ENCODE measurements around the gene HTRA1.

GRCh38 chr10:122494833-122495232 is 33.5 kb downstream of the HTRA1 start:
- TF ChIP-seq YY1 (IDR thresholded peaks at IDR 0.05; ENCODE audit: insufficient read depth, insufficient read length) (no peak), ZNF274 (IDR thresholded peaks at IDR 0.05; ENCODE audit: low read depth, low read length) (no peak)

Data from NT2/D1 (cell line).